GM12892 (cell line): ENCODE data around the gene SAYSD1.

ENCODE experiments used
- POLR2A ChIP-seq: IDR thresholded peaks from 2 replicates; pipeline ENCODE4 v1.6.1; 2011; ENCODE audit warnings: low read depth, low read length, control low read depth
- POLR2AphosphoS5 ChIP-seq: IDR thresholded peaks from 2 replicates; pipeline ENCODE4 v1.6.1; 2011; ENCODE audit warnings: low read depth, low read length, control low read depth

GRCh38 chr6:39156801-39157200 lies 41.8 kb upstream of the SAYSD1 start:
- TF ChIP-seq POLR2AphosphoS5, result no peak
- TF ChIP-seq POLR2A, result no peak
